H1 (cell line): ENCODE data around the gene CDH26.

Experiments used
- CHD7 ChIP-seq: fragments of 300-600 bp; sonication (generic); IDR thresholded peaks from 2 replicates; pipeline ENCODE4 v1.7.1; 2012; ENCODE audit warnings: low read length, moderate library complexity, mild to moderate bottlenecking, inconsistent platforms; ENCODE audit not compliant: insufficient replicate concordance
- CREB1 ChIP-seq: IDR thresholded peaks from 2 replicates; pipeline ENCODE4 v1.6.1; 2012; ENCODE audit warnings: inconsistent platforms
- GABPA ChIP-seq: IDR thresholded peaks from 2 replicates; pipeline ENCODE4 v1.6.1; 2011; ENCODE audit warnings: mild to moderate bottlenecking, low read length, moderate library complexity, borderline replicate concordance; ENCODE audit not compliant: insufficient read depth
- JUN ChIP-seq: IDR thresholded peaks from 2 replicates; pipeline ENCODE4 v1.6.1; 2011; ENCODE audit warnings: low read depth, mild to moderate bottlenecking, improper control_type of control experiment, low read length
- JUND ChIP-seq: IDR thresholded peaks from 2 replicates; pipeline ENCODE4 v1.6.1; 2011; ENCODE audit warnings: mild to moderate bottlenecking, improper control_type of control experiment, low read length
- MAX ChIP-seq: IDR thresholded peaks from 2 replicates; pipeline ENCODE4 v1.6.1; 2012; ENCODE audit warnings: inconsistent platforms
- NANOG ChIP-seq: IDR thresholded peaks from 2 replicates; pipeline ENCODE4 v1.6.1; 2011; ENCODE audit warnings: low read length, low read depth, mild to moderate bottlenecking, inconsistent platforms; ENCODE audit not compliant: insufficient read depth, poor library complexity, severe bottlenecking
- POLR2A ChIP-seq, 2 experiments: IDR thresholded peaks; 1 replicate in 1 of 2; 2 replicates in 1 of 2; pipeline ENCODE4 v1.6.1; 2011; ENCODE audit warnings: low read depth in 2 of 2, low read length in 2 of 2, mild to moderate bottlenecking in 2 of 2; ENCODE audit errors: control extremely low read depth in 1 of 2
- POLR2AphosphoS5 ChIP-seq: IDR thresholded peaks from 2 replicates; pipeline ENCODE4 v1.6.1; 2011; ENCODE audit warnings: low read depth, low read length
- RNF2 ChIP-seq: fragments of 200-900, 300-1000 bp; sonication (generic); IDR thresholded peaks from 2 replicates; pipeline ENCODE4 v1.7.1; 2016; ENCODE audit warnings: borderline replicate concordance, low read depth, mild to moderate bottlenecking, antibody characterized with exemption, low read length; ENCODE audit not compliant: poor library complexity, severe bottlenecking; ENCODE audit errors: missing control alignments
- RXRA ChIP-seq: IDR thresholded peaks from 2 replicates; pipeline ENCODE4 v1.6.1; 2011; ENCODE audit warnings: low read depth, mild to moderate bottlenecking, low read length, moderate library complexity; ENCODE audit not compliant: insufficient read depth
- YY1 ChIP-seq: IDR thresholded peaks from 2 replicates; pipeline ENCODE4 v1.6.1; 2011; ENCODE audit warnings: low read depth, mild to moderate bottlenecking, low read length
- ZNF274 ChIP-seq: IDR thresholded peaks from 2 replicates; pipeline ENCODE4 v1.7.0; 2012; ENCODE audit warnings: low read length, borderline replicate concordance; ENCODE audit errors: extremely low read depth
- TF ChIP-seq, protein P1 (sequence below), 3 experiments: IDR thresholded peaks; 1 replicate in 2 of 3; 2 replicates in 1 of 3; pipeline versions ENCODE4 v1.5.1 to v1.6.1; 2011; ENCODE audit warnings: low read length in 3 of 3, mild to moderate bottlenecking in 3 of 3, inconsistent platforms in 2 of 3, low read depth in 1 of 3, moderate library complexity in 1 of 3; ENCODE audit not compliant: insufficient read depth in 1 of 3; ENCODE audit errors: control extremely low read depth in 1 of 3

- no peak for TF ChIP-seq CREB1
- TF ChIP-seq, protein P1, sequence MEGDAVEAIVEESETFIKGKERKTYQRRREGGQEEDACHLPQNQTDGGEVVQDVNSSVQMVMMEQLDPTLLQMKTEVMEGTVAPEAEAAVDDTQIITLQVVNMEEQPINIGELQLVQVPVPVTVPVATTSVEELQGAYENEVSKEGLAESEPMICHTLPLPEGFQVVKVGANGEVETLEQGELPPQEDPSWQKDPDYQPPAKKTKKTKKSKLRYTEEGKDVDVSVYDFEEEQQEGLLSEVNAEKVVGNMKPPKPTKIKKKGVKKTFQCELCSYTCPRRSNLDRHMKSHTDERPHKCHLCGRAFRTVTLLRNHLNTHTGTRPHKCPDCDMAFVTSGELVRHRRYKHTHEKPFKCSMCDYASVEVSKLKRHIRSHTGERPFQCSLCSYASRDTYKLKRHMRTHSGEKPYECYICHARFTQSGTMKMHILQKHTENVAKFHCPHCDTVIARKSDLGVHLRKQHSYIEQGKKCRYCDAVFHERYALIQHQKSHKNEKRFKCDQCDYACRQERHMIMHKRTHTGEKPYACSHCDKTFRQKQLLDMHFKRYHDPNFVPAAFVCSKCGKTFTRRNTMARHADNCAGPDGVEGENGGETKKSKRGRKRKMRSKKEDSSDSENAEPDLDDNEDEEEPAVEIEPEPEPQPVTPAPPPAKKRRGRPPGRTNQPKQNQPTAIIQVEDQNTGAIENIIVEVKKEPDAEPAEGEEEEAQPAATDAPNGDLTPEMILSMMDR (IDR thresholded peaks at IDR 0.05; ENCODE audit: control extremely low read depth in 1 of 3, insufficient read depth in 1 of 3, low read depth in 1 of 3, low read length in 3 of 3): peak in 2 of 3 experiments; percentile 35 to 42; a peak in 2 of 4 replicates
- TF ChIP-seq GABPA: no peak
- TF ChIP-seq CHD7: no peak
- TF ChIP-seq RNF2: no peak
- TF ChIP-seq MAX: no peak
- TF ChIP-seq POLR2A (IDR thresholded peaks at IDR 0.05; ENCODE audit: control extremely low read depth in 1 of 2, low read depth in 2 of 2, low read length in 2 of 2): no peak
- no peak for TF ChIP-seq JUND
- TF ChIP-seq JUN: no peak
- TF ChIP-seq RXRA: no peak
- no peak for TF ChIP-seq POLR2AphosphoS5
- TF ChIP-seq YY1: no peak
- no peak for TF ChIP-seq ZNF274
- TF ChIP-seq NANOG: no peak
These were observed 9.1 kb upstream of the CDH26 start for GRCh38 chr20:59948828-59949720.
